Suprapubic skin (tissue), 4 donors: ENCODE results near the gene KRABD2.

Experiments used
- DNase-seq, 2 donors: peaks; one replicate each; pipeline ENCODE4 v3.0.0-alpha.2; 2019; ENCODE audit warnings: low spot score in 2 of 2
- H3K27ac ChIP-seq: fragments of 200-600 bp; sonication (generic); one replicate; pipeline ENCODE4 v1.5.1; 2019
- H3K27me3 ChIP-seq: fragments of 200-600 bp; sonication (generic); one replicate; pipeline ENCODE4 v1.5.1; 2019
- H3K36me3 ChIP-seq: fragments of 200-600 bp; sonication (generic); one replicate; pipeline ENCODE4 v1.5.1; 2019
- H3K4me1 ChIP-seq: fragments of 200-600 bp; sonication (generic); one replicate; pipeline ENCODE4 v1.5.1; 2019
- H3K4me3 ChIP-seq: fragments of 200-600 bp; sonication (generic); one replicate; pipeline ENCODE4 v1.5.1; 2019; ENCODE audit warnings: mild to moderate bottlenecking
- H3K9me3 ChIP-seq: fragments of 200-600 bp; sonication (generic); one replicate; pipeline ENCODE4 v1.5.1; 2019
- CTCF ChIP-seq, 2 donors: fragments of 200-600 bp in 1 of 2; fragments of 450-650 bp in 1 of 2; sonication (generic) in 1 of 2; IDR thresholded peaks; one replicate each; pipeline ENCODE4 v1.5.1; 2016 to 2019; ENCODE audit warnings: antibody characterized with exemption in 2 of 2, mild to moderate bottlenecking in 1 of 2, moderate library complexity in 1 of 2
- EP300 ChIP-seq: sonication (generic); formaldehyde crosslinking; IDR thresholded peaks from one replicate; pipeline ENCODE4 v1.6.1; 2017; ENCODE audit warnings: antibody characterized with exemption
- POLR2A ChIP-seq, 2 donors: fragments of 450-650 bp; IDR thresholded peaks; one replicate each; pipeline ENCODE4 v1.6.1; 2017; ENCODE audit warnings: antibody characterized with exemption in 2 of 2, mild to moderate bottlenecking in 2 of 2, moderate library complexity in 2 of 2
- POLR2AphosphoS5 ChIP-seq, 3 donors: sonication (generic); formaldehyde crosslinking; IDR thresholded peaks; one replicate each; pipeline ENCODE4 v1.6.1; 2017; ENCODE audit warnings: antibody characterized with exemption in 3 of 3
- WGBS: methylation state at CpG from one replicate; pipeline ENCODE4 v1.1.5; 2018; 5-methylcytosine and 5-hydroxymethylcytosine counted together

Gene KRABD2

GRCh38 chr17:8417806-8418205 lies 41.3 kb upstream of the KRABD2 start:
- TF ChIP-seq POLR2AphosphoS5 (IDR thresholded peaks at IDR 0.05) (no peak), CTCF (IDR thresholded peaks at IDR 0.05) (no peak), EP300 (no peak), POLR2A (IDR thresholded peaks at IDR 0.05) (no peak)
- no peak overlapping the region for H3K27ac ChIP-seq

GRCh38 chr17:8413938-8414337 lies 37.4 kb upstream of the KRABD2 start:
- Histone ChIP-seq H3K9me3 (no peaks in the 10 kb centered on the region), H3K27ac (no peak overlapping the region), H3K4me3 (no peak overlapping the region), H3K36me3 (no peaks in the 10 kb centered on the region), H3K4me1 (peaks cover 15% of the 10 kb centered on the region), H3K27me3 (no peaks in the 10 kb centered on the region)
- no peak for DNase-seq
- TF ChIP-seq CTCF (IDR thresholded peaks at IDR 0.05), result no peak
- TF ChIP-seq POLR2AphosphoS5 (IDR thresholded peaks at IDR 0.05), result no peak
- no peak for TF ChIP-seq EP300
- no peak for TF ChIP-seq POLR2A (IDR thresholded peaks at IDR 0.05)

More at GRCh38 chr17:8417806-8418205, 41.3 kb upstream of the KRABD2 start:
- no peak overlapping the region for H3K4me3 ChIP-seq
- H3K4me1 ChIP-seq, result peaks cover 5% of the 10 kb centered on the region
- H3K9me3 ChIP-seq, result no peaks in the 10 kb centered on the region
- no peaks in the 10 kb centered on the region for H3K36me3 ChIP-seq
- no peaks in the 10 kb centered on the region for H3K27me3 ChIP-seq
- no peak for DNase-seq
- 80% methylated on average over 4 of the region's 4 CpGs for WGBS

GRCh38 chr17:8413328-8413727 lies 36.8 kb upstream of the KRABD2 start:
- no peak overlapping the region for H3K4me3 ChIP-seq
- no peak for DNase-seq
- H3K4me1 ChIP-seq, result peaks cover 17% of the 10 kb centered on the region
- H3K9me3 ChIP-seq, result no peaks in the 10 kb centered on the region
- H3K27ac ChIP-seq, result no peak overlapping the region
- no peaks in the 10 kb centered on the region for H3K36me3 ChIP-seq
- TF ChIP-seq CTCF (IDR thresholded peaks at IDR 0.05) (no peak), POLR2AphosphoS5 (IDR thresholded peaks at IDR 0.05) (no peak), POLR2A (IDR thresholded peaks at IDR 0.05) (no peak), EP300 (no peak)
- no peaks in the 10 kb centered on the region for H3K27me3 ChIP-seq
- 85% methylated on average over 4 of the region's 4 CpGs for WGBS

GRCh38 chr17:8412089-8412488 lies 35.6 kb upstream of the KRABD2 start:
- Histone ChIP-seq H3K4me3 (no peak overlapping the region), H3K4me1 (peaks cover 22% of the 10 kb centered on the region), H3K9me3 (no peaks in the 10 kb centered on the region), H3K36me3 (no peaks in the 10 kb centered on the region), H3K27ac (no peak overlapping the region), H3K27me3 (no peaks in the 10 kb centered on the region)
- TF ChIP-seq POLR2AphosphoS5 (IDR thresholded peaks at IDR 0.05) (no peak), CTCF (IDR thresholded peaks at IDR 0.05) (no peak), EP300 (no peak)
- no peak for DNase-seq
- WGBS, result 76% methylated on average over 5 of the region's 5 CpGs

- H3K36me3 ChIP-seq, result no peaks in the 10 kb centered on the region
- no peak for DNase-seq
- H3K4me1 ChIP-seq, result peaks cover 22% of the 10 kb centered on the region
- no peak overlapping the region for H3K4me3 ChIP-seq
- H3K27me3 ChIP-seq, result no peaks in the 10 kb centered on the region
- TF ChIP-seq EP300 (no peak), POLR2A (IDR thresholded peaks at IDR 0.05) (no peak)
- H3K9me3 ChIP-seq, result no peaks in the 10 kb centered on the region
- WGBS, result 100% methylated on average over 1 of the region's 1 CpG
- no peak overlapping the region for H3K27ac ChIP-seq
Observed at GRCh38 chr17:8410883-8411238, 34.4 kb upstream of the KRABD2 start.
